B cell (primary cell): ENCODE measurements around the gene DOCK1. TPM values are rescaled to one million over a fixed set of nuclear protein-coding genes. Genes with fewer than 3 reads are reported as not detected.

Source experiments
- ATAC-seq: fragments of 200-7000 bp; cut with Tn5 transposase; one replicate; pipeline ENCODE4 v1.10.0; 2021; ENCODE audit warnings: low read depth, mild to moderate bottlenecking, moderate number of reproducible peaks, moderate library complexity
- CTCF ChIA-PET: fragments of 350-600 bp; sonication (Branson Sonifier 250); formaldehyde crosslinking; loops from one replicate; lab custom pipeline; 2021; ENCODE audit warnings: antibody characterized with exemption, inconsistent platforms; lab: Charles Lee
- POLR2A ChIA-PET: fragments of 350-600 bp; sonication (Branson Sonifier 250); formaldehyde crosslinking; loops from one replicate; lab custom pipeline; 2021; ENCODE audit warnings: antibody characterized with exemption; lab: Charles Lee
- DNase-seq: peaks from one replicate; pipeline ENCODE4 v3.0.0; 2013
- H2AFZ ChIP-seq: 2 replicates; pipeline ENCODE4 v1.6.1; 2012; ENCODE audit warnings: mild to moderate bottlenecking, low read depth, low read length; ENCODE audit not compliant: insufficient read depth, poor library complexity, severe bottlenecking
- H3K27ac ChIP-seq, 2 donors: 1 replicate in 1 of 2; 2 replicates in 1 of 2; pipeline ENCODE4 v1.5.1; 2012 to 2013; ENCODE audit warnings: low read length in 2 of 2, mild to moderate bottlenecking in 2 of 2, moderate library complexity in 1 of 2
- H3K27me3 ChIP-seq, 4 experiments: fragments of 200-600 bp in 1 of 4; sonication (generic) in 1 of 4; replicated peaks in 1 of 4; 1 replicate in 2 of 4; 2 replicates in 2 of 4; pipeline versions ENCODE4 v1.6.1 to v1.7.0; 2013 to 2016; ENCODE audit warnings: low read length in 3 of 4, mild to moderate bottlenecking in 2 of 4, mixed read lengths in 1 of 4, moderate library complexity in 1 of 4; ENCODE audit not compliant: insufficient read depth in 4 of 4, control insufficient read depth in 3 of 4; ENCODE audit errors: control extremely low read depth in 1 of 4
- H3K36me3 ChIP-seq, 2 experiments: replicated peaks in 1 of 2; 1 replicate in 1 of 2; 2 replicates in 1 of 2; pipeline versions ENCODE4 v1.6.1 to v1.7.1; 2013; ENCODE audit warnings: low read length in 1 of 2; ENCODE audit not compliant: insufficient read depth in 2 of 2, control insufficient read depth in 1 of 2; ENCODE audit errors: control extremely low read depth in 1 of 2, extremely low read depth in 1 of 2
- H3K4me1 ChIP-seq, 2 donors: fragments of 200-600 bp in 1 of 2; sonication (generic) in 1 of 2; 1 replicate in 1 of 2; 2 replicates in 1 of 2; pipeline versions ENCODE4 v1.5.1 to v1.6.1; 2013 to 2017; ENCODE audit warnings: low read length in 2 of 2; ENCODE audit not compliant: control insufficient read depth in 2 of 2, insufficient read depth in 2 of 2
- H3K4me2 ChIP-seq: replicated peaks from 2 replicates; pipeline ENCODE3; 2012; ENCODE audit warnings: mild to moderate bottlenecking, low read depth, low read length; ENCODE audit not compliant: poor library complexity, severe bottlenecking
- H3K4me3 ChIP-seq, 5 experiments: fragments of 200-600 bp in 1 of 5; sonication (generic) in 1 of 5; 1 replicate in 3 of 5; 2 replicates in 2 of 5; pipeline versions ENCODE4 v1.5.1 to v1.7.0; 2011 to 2016; ENCODE audit warnings: low read length in 4 of 5, mild to moderate bottlenecking in 4 of 5, low read depth in 2 of 5, control low read depth in 1 of 5, moderate library complexity in 1 of 5; ENCODE audit not compliant: insufficient read depth in 1 of 5; ENCODE audit errors: control extremely low read depth in 1 of 5, extremely low read depth in 1 of 5
- H3K79me2 ChIP-seq: fragments of 200-600 bp; sonication (generic); one replicate; pipeline ENCODE4 v1.6.0; 2016; ENCODE audit warnings: low read length; ENCODE audit not compliant: control insufficient read depth, insufficient read depth
- H3K9ac ChIP-seq: fragments of 200-600 bp; sonication (generic); 2 replicates; pipeline ENCODE4 v1.6.1; 2017; ENCODE audit warnings: mild to moderate bottlenecking, low read length, moderate library complexity
- H3K9me3 ChIP-seq, 3 donors: one replicate each; pipeline versions ENCODE4 v1.6.1 to v1.7.1; 2013; ENCODE audit warnings: low read length in 2 of 3; ENCODE audit not compliant: control insufficient read depth in 2 of 3, insufficient read depth in 1 of 3; ENCODE audit errors: control extremely low read depth in 1 of 3
- H4K20me1 ChIP-seq: 2 replicates; pipeline ENCODE4 v1.6.0; 2012; ENCODE audit warnings: mild to moderate bottlenecking, low read length; ENCODE audit not compliant: insufficient read depth, control insufficient read depth, poor library complexity, severe bottlenecking
- H3K27ac Mint-ChIP-seq: one replicate; pipeline ENCODE4 v1.8.0; 2021; ENCODE audit warnings: mixed read lengths
- H3K27me3 Mint-ChIP-seq: one replicate; pipeline ENCODE4 v1.8.0; 2021; ENCODE audit warnings: mixed read lengths
- H3K4me1 Mint-ChIP-seq: one replicate; pipeline ENCODE4 v1.8.0; 2021; ENCODE audit warnings: mixed read lengths
- H3K4me3 Mint-ChIP-seq: one replicate; pipeline ENCODE4 v1.8.0; 2021; ENCODE audit warnings: mixed read lengths
- H3K9me3 Mint-ChIP-seq: one replicate; pipeline ENCODE4 v1.8.0; 2022; ENCODE audit warnings: mixed read lengths; ENCODE audit not compliant: insufficient read depth
- CTCF ChIP-seq: fragments of 200-600 bp; IDR thresholded peaks from one replicate; pipeline ENCODE4 v1.8.0; 2022; ENCODE audit warnings: antibody characterized with exemption, mild to moderate bottlenecking
- EZH2 ChIP-seq: IDR thresholded peaks from 2 replicates; pipeline ENCODE4 v1.6.1; 2012; ENCODE audit warnings: borderline replicate concordance, low read depth, mild to moderate bottlenecking, moderate library complexity, low read length; ENCODE audit not compliant: insufficient read depth, poor library complexity, severe bottlenecking
- WGBS: methylation state at CpG from one replicate; pipeline ENCODE4 v1.1.5; 2013; ENCODE audit warnings: missing lambda C conversion rate; ENCODE audit not compliant: insufficient coverage; 5-methylcytosine and 5-hydroxymethylcytosine counted together
- intact Hi-C: fragments of 100-400 bp; cut with micrococcal nuclease; formaldehyde crosslinking; loops from one replicate; pipeline ENCODE4 v1.10.0; 2022
- polyA plus RNA-seq: library from polyadenylated mRNA; depleted of rRNA; stranded (reverse); fragments of >200 nt; gene quantifications from 2 replicates; pipeline ENCODE4 v1.2.3, GENCODE V29; 2012
- total RNA-seq, 2 donors: library from RNA; stranded (reverse); fragments of 120-200 nt in 1 of 2; gene quantifications; 1 replicate in 1 of 2; 2 replicates in 1 of 2; pipeline versions ENCODE4 v1.2.3 to v1.2.4, GENCODE V29; 2013 to 2022

The DOCK1 gene
- total and polyA plus RNA-seq, 2 donors (not counting 1 experiment from before 2014, with no cell fraction given), result not detected

- TF ChIP-seq CTCF (no peak), EZH2 (no peak)
- POLR2A ChIA-PET, result no interaction called here
- Histone ChIP-seq H2AFZ (no peak overlapping the region), H3K36me3 (no peaks in the 10 kb centered on the region), H3K4me3 (no peak overlapping the region), H3K4me1 (no peaks in the 10 kb centered on the region), H3K79me2 (no peaks in the 10 kb centered on the region), H3K9ac (no peak overlapping the region), H3K27ac (no peak overlapping the region), H4K20me1 (no peaks in the 10 kb centered on the region), H3K9me3 (no peaks in the 10 kb centered on the region), H3K4me2 (no peak overlapping the region), H3K27me3 (no peaks in the 10 kb centered on the region)
- Mint-ChIP-seq H3K27ac (no peak overlapping the region), H3K9me3 (peaks cover 3% of the 10 kb centered on the region), H3K4me3 (no peak overlapping the region), H3K4me1 (no peaks in the 10 kb centered on the region), H3K27me3 (no peaks in the 10 kb centered on the region)
- intact Hi-C loops, result no loop called here
- DNase-seq (no peak), ATAC-seq (no peak)
- WGBS, result no CpG with 5 or more reads among the region's 6 CpGs
- CTCF ChIA-PET, result no interaction called here
These were observed 136.3 kb downstream of the DOCK1 start for GRCh38 chr10:127041552-127041951.

DNA sequence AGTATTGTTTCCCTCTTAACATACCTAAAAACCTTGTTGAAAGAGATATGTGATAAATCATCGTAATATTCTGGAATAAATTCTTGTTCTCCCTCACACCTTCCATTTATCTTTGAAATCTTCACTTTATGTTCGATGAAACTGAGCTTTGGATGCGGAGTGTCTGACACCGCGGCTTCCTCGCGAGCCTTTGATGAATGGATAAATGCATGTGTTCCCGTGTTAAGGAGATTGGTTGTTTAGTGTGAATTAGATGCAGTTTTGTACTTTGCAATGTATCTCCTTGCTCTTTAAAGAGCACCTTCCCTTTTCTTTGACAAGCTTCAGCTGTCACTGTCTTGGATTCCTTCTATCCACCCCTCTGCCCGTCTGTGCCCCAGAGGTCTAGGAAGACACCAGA lies 138.1 kb downstream of the DOCK1 start:
- ATAC-seq, result no peak

More for the DNA sequence above, 138.1 kb downstream of the DOCK1 start:
- no peak for DNase-seq
- Mint-ChIP-seq H3K27me3 (no peaks in the 10 kb centered on the region), H3K4me1 (no peaks in the 10 kb centered on the region), H3K4me3 (no peak overlapping the region), H3K9me3 (peaks cover 3% of the 10 kb centered on the region), H3K27ac (no peak overlapping the region)
- ChIA-PET CTCF (no interaction called here), POLR2A (no interaction called here)
- intact Hi-C loops, result no loop called here
- H3K9ac ChIP-seq, result no peak overlapping the region
- H3K27me3 ChIP-seq, result no peaks in the 10 kb centered on the region
- no peak overlapping the region for H3K4me3 ChIP-seq
- H3K79me2 ChIP-seq, result no peaks in the 10 kb centered on the region
- no peak overlapping the region for H3K4me2 ChIP-seq
- no peak overlapping the region for H3K27ac ChIP-seq
- TF ChIP-seq EZH2, result no peak
- no peak for TF ChIP-seq CTCF
- no peaks in the 10 kb centered on the region for H3K9me3 ChIP-seq
- H3K36me3 ChIP-seq, result no peaks in the 10 kb centered on the region
- H3K4me1 ChIP-seq, result no peaks in the 10 kb centered on the region
- WGBS, result 100% methylated on average over 1 of the region's 9 CpGs
- H4K20me1 ChIP-seq, result no peaks in the 10 kb centered on the region
- no peak overlapping the region for H2AFZ ChIP-seq
